ENCODE data around the gene GLI2. TPM values are rescaled to one million over a fixed set of nuclear protein-coding genes. Genes with fewer than 3 reads are reported as not detected.

GLI2 gene
- total and polyA plus RNA-seq, 9 of the 15 experiments (the other 6 are each of a cell fraction or from before 2014, with no cell fraction given): 0.24 TPM; not detected in 8

GRCh38 chr2:120745420-120746111 is 9.9 kb downstream of the GLI2 start (continued):
- TF ChIP-seq, protein P1, sequence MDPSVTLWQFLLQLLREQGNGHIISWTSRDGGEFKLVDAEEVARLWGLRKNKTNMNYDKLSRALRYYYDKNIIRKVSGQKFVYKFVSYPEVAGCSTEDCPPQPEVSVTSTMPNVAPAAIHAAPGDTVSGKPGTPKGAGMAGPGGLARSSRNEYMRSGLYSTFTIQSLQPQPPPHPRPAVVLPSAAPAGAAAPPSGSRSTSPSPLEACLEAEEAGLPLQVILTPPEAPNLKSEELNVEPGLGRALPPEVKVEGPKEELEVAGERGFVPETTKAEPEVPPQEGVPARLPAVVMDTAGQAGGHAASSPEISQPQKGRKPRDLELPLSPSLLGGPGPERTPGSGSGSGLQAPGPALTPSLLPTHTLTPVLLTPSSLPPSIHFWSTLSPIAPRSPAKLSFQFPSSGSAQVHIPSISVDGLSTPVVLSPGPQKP (CRISPR knock-in tag; IDR thresholded peaks at IDR 0.05): no peak
- no peak for TF ChIP-seq NCOA1 (IDR thresholded peaks at IDR 0.05; ENCODE audit: low read depth)
- TF ChIP-seq, protein P2, sequence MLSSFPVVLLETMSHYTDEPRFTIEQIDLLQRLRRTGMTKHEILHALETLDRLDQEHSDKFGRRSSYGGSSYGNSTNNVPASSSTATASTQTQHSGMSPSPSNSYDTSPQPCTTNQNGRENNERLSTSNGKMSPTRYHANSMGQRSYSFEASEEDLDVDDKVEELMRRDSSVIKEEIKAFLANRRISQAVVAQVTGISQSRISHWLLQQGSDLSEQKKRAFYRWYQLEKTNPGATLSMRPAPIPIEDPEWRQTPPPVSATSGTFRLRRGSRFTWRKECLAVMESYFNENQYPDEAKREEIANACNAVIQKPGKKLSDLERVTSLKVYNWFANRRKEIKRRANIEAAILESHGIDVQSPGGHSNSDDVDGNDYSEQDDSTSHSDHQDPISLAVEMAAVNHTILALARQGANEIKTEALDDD (IDR thresholded peaks at IDR 0.05): no peak
- no peak for TF ChIP-seq NKRF (IDR thresholded peaks at IDR 0.05; ENCODE audit: borderline replicate concordance)
- no peak for TF ChIP-seq REST (IDR thresholded peaks at IDR 0.05; ENCODE audit: borderline replicate concordance)
- TF ChIP-seq REST (CRISPR knock-in tag; IDR thresholded peaks at IDR 0.05; ENCODE audit: low read depth): no peak
- no peak for TF ChIP-seq CHCHD3 (CRISPR knock-in tag; IDR thresholded peaks at IDR 0.05)
- TF ChIP-seq TCF7L2 (IDR thresholded peaks at IDR 0.05; ENCODE audit: low read depth, low read length): no peak
- no peak for TF ChIP-seq ZKSCAN1 (IDR thresholded peaks at IDR 0.05; ENCODE audit: low read depth, low read length)

Data from K562 (cell line).